Measurements from ENCODE around the gene KIF3C. TPM values are rescaled to one million over a fixed set of nuclear protein-coding genes. Genes with fewer than 3 reads are reported as not detected.
A peak's percentile ranks its signal among the peaks of the same experiment; 100 is the strongest.
"Not testable (repeated sequence)": the region's sequence is repeated elsewhere in the genome, so short reads cannot be mapped to it uniquely, and the experiment has no call there.

KIF3C gene
- total and polyA plus RNA-seq, 5 experiments from 2014 or later: 0.63 to 4.9 (median 1.1) TPM

- Mint-ChIP-seq H3K4me1 (peaks cover 4 to 48% (median 22%) of the 10 kb centered on the region in 4 donors), H3K4me3 (peak overlapping the region in 1 of 10 donors; percentile 4), H3K27me3 (no peaks in the 10 kb centered on the region), H3K27ac (peak overlapping the region in 1 of 10 donors; percentile 6), H3K9me3 (no peaks in the 10 kb centered on the region), H3K36me3 (no peaks in the 10 kb centered on the region)
- ATAC-seq (no peak), DNase-seq (no peak)
- POLR2A ChIA-PET: no interaction called here
Measured at GRCh38 chr2:25976983-25977741, 5.1 kb downstream of the KIF3C start.

- POLR2A ChIA-PET: no interaction called here
- Mint-ChIP-seq H3K36me3 (peaks cover 0 to 2% (median 0%) of the 10 kb centered on the region in 3 donors), H3K9me3 (no peaks in the 10 kb centered on the region), H3K4me1 (peaks cover 0 to 5% (median 3%) of the 10 kb centered on the region in 4 donors), H3K27ac (peak overlapping the region in 2 of 10 donors; percentile 16 to 36), H3K4me3 (no peak overlapping the region), H3K27me3 (no peaks in the 10 kb centered on the region)
- no peak for DNase-seq
- ATAC-seq: no peak
Measured at GRCh38 chr2:25972049-25972823, 10.1 kb downstream of the KIF3C start.

- H3K9me3 Mint-ChIP-seq: no peaks in the 10 kb centered on the region
- no peak overlapping the region for H3K27ac Mint-ChIP-seq
- ATAC-seq (no peak), DNase-seq (no peak)
- no peaks in the 10 kb centered on the region for H3K4me1 Mint-ChIP-seq
- H3K4me3 Mint-ChIP-seq: no peak overlapping the region
- H3K27me3 Mint-ChIP-seq: no peaks in the 10 kb centered on the region
- H3K36me3 Mint-ChIP-seq: peaks cover 0 to 2% (median 0%) of the 10 kb centered on the region in 3 donors
- POLR2A ChIA-PET: interaction anchor here (0.6 kb wide), 1 partner anchor 814 kb away, joined by 5 read pairs; the partner anchor contains the start of gene CENPA
Measured at GRCh38 chr2:25971596-25971995, 10.7 kb downstream of the KIF3C start.

- Mint-ChIP-seq H3K27ac (no peak overlapping the region), H3K9me3 (no peaks in the 10 kb centered on the region), H3K36me3 (peaks cover 0 to 2% (median 0%) of the 10 kb centered on the region in 3 donors), H3K27me3 (no peaks in the 10 kb centered on the region), H3K4me3 (no peak overlapping the region), H3K4me1 (peaks cover 0 to 2% (median 2%) of the 10 kb centered on the region in 4 donors)
- DNase-seq: no peak
- ATAC-seq: no peak
- POLR2A ChIA-PET: no interaction called here
Measured at GRCh38 chr2:25966531-25967270, 15.6 kb downstream of the KIF3C start.

GRCh38 chr2:25964891-25965290 is 17.4 kb downstream of the KIF3C start:
- ATAC-seq (no peak), DNase-seq (no peak)
- no peak overlapping the region for H3K27ac Mint-ChIP-seq
- peaks cover 6 to 15% (median 10%) of the 10 kb centered on the region in 4 donors for H3K4me1 Mint-ChIP-seq
- peaks cover 0 to under 1% (median 0%) of the 10 kb centered on the region in 3 donors for H3K36me3 Mint-ChIP-seq
- POLR2A ChIA-PET: no interaction called here
- no peaks in the 10 kb centered on the region for H3K27me3 Mint-ChIP-seq
- H3K9me3 Mint-ChIP-seq: no peaks in the 10 kb centered on the region
- no peak overlapping the region for H3K4me3 Mint-ChIP-seq

GRCh38 chr2:25960920-25961319 is 21.4 kb downstream of the KIF3C start:
- DNase-seq: no peak
- Mint-ChIP-seq H3K27me3 (no peaks in the 10 kb centered on the region), H3K4me3 (peak overlapping the region in 1 of 10 donors; percentile 25), H3K36me3 (no peaks in the 10 kb centered on the region), H3K4me1 (peaks cover 6 to 15% (median 10%) of the 10 kb centered on the region in 4 donors), H3K27ac (peak overlapping the region in 3 of 10 donors; percentile 0 to 83 (median 4)), H3K9me3 (no peaks in the 10 kb centered on the region)
- POLR2A ChIA-PET: no interaction called here
- no peak for ATAC-seq

GRCh38 chr2:25960396-25960795 is 21.9 kb downstream of the KIF3C start:
- Mint-ChIP-seq H3K27ac (peak overlapping the region in 2 of 10 donors; percentile 34 to 43), H3K36me3 (no peaks in the 10 kb centered on the region), H3K4me1 (peaks cover 6 to 15% (median 10%) of the 10 kb centered on the region in 4 donors), H3K9me3 (no peaks in the 10 kb centered on the region), H3K4me3 (no peak overlapping the region), H3K27me3 (no peaks in the 10 kb centered on the region)
- no peak for DNase-seq
- ATAC-seq: no peak
- POLR2A ChIA-PET: no interaction called here

GRCh38 chr2:25958611-25959010 is 23.7 kb downstream of the KIF3C start:
- H3K4me3 Mint-ChIP-seq, POLR2A ChIA-PET, H3K27ac Mint-ChIP-seq, H3K27me3 Mint-ChIP-seq, ATAC-seq, DNase-seq, H3K9me3 Mint-ChIP-seq, H3K36me3 Mint-ChIP-seq: not testable (repeated sequence)
- peaks cover 4 to 15% (median 10%) of the 10 kb centered on the region in 4 donors for H3K4me1 Mint-ChIP-seq

GRCh38 chr2:25957743-25958142 is 24.6 kb downstream of the KIF3C start:
- POLR2A ChIA-PET: no interaction called here
- Mint-ChIP-seq H3K9me3 (no peaks in the 10 kb centered on the region), H3K36me3 (no peaks in the 10 kb centered on the region), H3K27ac (peak overlapping the region in 2 of 10 donors; percentile 5 to 52), H3K4me3 (peak overlapping the region in 1 of 10 donors; percentile 38), H3K27me3 (no peaks in the 10 kb centered on the region), H3K4me1 (peaks cover 4 to 15% (median 10%) of the 10 kb centered on the region in 4 donors)
- DNase-seq (no peak), ATAC-seq (no peak)

GRCh38 chr2:25955869-25956535 is 26.3 kb downstream of the KIF3C start:
- DNase-seq: no peak
- Mint-ChIP-seq H3K27me3 (no peaks in the 10 kb centered on the region), H3K4me3 (no peak overlapping the region), H3K4me1 (peaks cover 2 to 6% (median 4%) of the 10 kb centered on the region in 4 donors), H3K36me3 (no peaks in the 10 kb centered on the region), H3K27ac (no peak overlapping the region), H3K9me3 (no peaks in the 10 kb centered on the region)
- ATAC-seq: no peak
- POLR2A ChIA-PET: no interaction called here

GRCh38 chr2:25955036-25955435 is 27.3 kb downstream of the KIF3C start:
- POLR2A ChIA-PET: no interaction called here

GRCh38 chr2:25954199-25954752 is 28.0 kb downstream of the KIF3C start:
- no peaks in the 10 kb centered on the region for H3K9me3 Mint-ChIP-seq
- no peak overlapping the region for H3K4me3 Mint-ChIP-seq
- H3K4me1 Mint-ChIP-seq: peaks cover 0 to 2% (median 1%) of the 10 kb centered on the region in 4 donors
- POLR2A ChIA-PET: no interaction called here
- ATAC-seq (no peak), DNase-seq (no peak)
- H3K27me3 Mint-ChIP-seq: no peaks in the 10 kb centered on the region
- no peaks in the 10 kb centered on the region for H3K36me3 Mint-ChIP-seq
- H3K27ac Mint-ChIP-seq: no peak overlapping the region

More at GRCh38 chr2:25955036-25955435, 27.3 kb downstream of the KIF3C start:
- H3K4me3 Mint-ChIP-seq: no peak overlapping the region
- peaks cover 0 to 2% (median 1%) of the 10 kb centered on the region in 4 donors for H3K4me1 Mint-ChIP-seq
- DNase-seq (no peak), ATAC-seq (no peak)
- no peak overlapping the region for H3K27ac Mint-ChIP-seq
- H3K27me3 Mint-ChIP-seq: no peaks in the 10 kb centered on the region
- H3K9me3 Mint-ChIP-seq: no peaks in the 10 kb centered on the region
- H3K36me3 Mint-ChIP-seq: no peaks in the 10 kb centered on the region

Data from naive thymus-derived CD8-positive, alpha-beta T cell (primary cell).